ENCODE measurements around the gene MCU.
"Not testable (repeated sequence)": the region's sequence is repeated elsewhere in the genome, so short reads cannot be mapped to it uniquely, and the experiment has no call there.

Gene MCU

GRCh38 chr10:72852508-72852907 lies 160.6 kb downstream of the MCU start:
- no peak for DNase-seq

- no peak for DNase-seq
These were observed 163.2 kb downstream of the MCU start for GRCh38 chr10:72855129-72855528.

GRCh38 chr10:72855790-72856189 lies 163.8 kb downstream of the MCU start:
- DNase-seq: no peak

GRCh38 chr10:72858067-72858466 lies 166.1 kb downstream of the MCU start:
- no peak for DNase-seq

GRCh38 chr10:72862957-72863356 lies 171.0 kb downstream of the MCU start:
- DNase-seq: no peak

GRCh38 chr10:72875250-72876055 lies 183.5 kb downstream of the MCU start:
- DNase-seq: peak; percentile 1

- DNase-seq: no peak
These were observed 187.3 kb downstream of the MCU start for GRCh38 chr10:72879245-72879644.

- DNase-seq: no peak
These were observed 189.3 kb downstream of the MCU start for GRCh38 chr10:72881291-72881690.

GRCh38 chr10:72883861-72884260 lies 191.9 kb downstream of the MCU start:
- DNase-seq: no peak

GRCh38 chr10:72885953-72886352 lies 194.0 kb downstream of the MCU start:
- DNase-seq: no peak

- no peak for DNase-seq
These were observed 194.7 kb downstream of the MCU start for GRCh38 chr10:72886621-72887020.

GRCh38 chr10:72887043-72887442 lies 195.1 kb downstream of the MCU start:
- no peak for DNase-seq

- DNase-seq: no peak
These were observed 196.3 kb downstream of the MCU start for GRCh38 chr10:72888151-72888638.

- DNase-seq: no peak
These were observed 197.5 kb downstream of the MCU start for GRCh38 chr10:72889391-72889831.

GRCh38 chr10:72890086-72890485 lies 198.1 kb downstream of the MCU start:
- no peak for DNase-seq

- DNase-seq: no peak
These were observed 201.3 kb downstream of the MCU start, which contains the start of gene OIT3 for GRCh38 chr10:72893136-72893798. Gene OIT3 (plus strand): TSS chr10:72893739. CDS start chr10:72893799, 60 bp downstream.

GRCh38 chr10:72895236-72895850 lies 203.4 kb downstream of the MCU start:
- no peak for DNase-seq

GRCh38 chr10:72898616-72899015 lies 206.7 kb downstream of the MCU start:
- DNase-seq: no peak

GRCh38 chr10:72899545-72899944 lies 207.6 kb downstream of the MCU start:
- no peak for DNase-seq

GRCh38 chr10:72903941-72904446 lies 212.1 kb downstream of the MCU start:
- not testable (repeated sequence) for DNase-seq

- DNase-seq: no peak
These were observed 212.9 kb downstream of the MCU start for GRCh38 chr10:72904806-72905205.

GRCh38 chr10:72906446-72906845 lies 214.5 kb downstream of the MCU start:
- DNase-seq: no peak

- no peak for DNase-seq
These were observed 218.8 kb downstream of the MCU start for GRCh38 chr10:72910705-72911104.
